ENCODE measurements around the gene HECW1. TPM values are rescaled to one million over a fixed set of nuclear protein-coding genes. Genes with fewer than 3 reads are reported as not detected.

HECW1 gene
- total RNA-seq, 1 experiment from 2014 or later, result 1.8 TPM

DNA sequence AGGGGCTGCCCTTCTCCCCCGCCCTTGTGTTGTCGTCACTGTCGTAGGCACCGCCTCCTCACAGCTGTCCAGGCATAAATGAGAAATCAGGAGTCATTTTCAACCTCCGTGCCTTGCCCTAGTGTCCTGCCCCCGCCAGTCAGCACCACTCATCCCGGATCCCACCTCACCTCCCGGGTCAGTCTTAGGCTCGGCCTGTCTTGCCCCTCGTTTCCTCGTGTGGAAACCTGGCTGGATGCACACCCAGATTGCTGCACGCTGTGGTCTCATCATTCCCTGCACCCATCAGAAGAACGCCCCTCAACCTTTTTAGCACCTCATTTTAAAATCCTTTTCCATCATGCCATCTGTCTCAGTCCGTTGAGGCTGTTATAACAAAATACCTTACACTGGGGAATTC is 213.1 kb downstream of the HECW1 start:
- no peaks in the 10 kb centered on the region for H3K36me3 ChIP-seq (ENCODE audit: control insufficient read depth, insufficient read depth, low read length)
- POLR2A ChIA-PET, result no interaction called here
- Mint-ChIP-seq H3K27me3 (ENCODE audit: insufficient read depth, unreplicated experiment) (no peaks in the 10 kb centered on the region), H3K27ac (ENCODE audit: unreplicated experiment) (no peak overlapping the region), H3K36me3 (ENCODE audit: insufficient read depth, unreplicated experiment) (no peaks in the 10 kb centered on the region), H3K4me3 (ENCODE audit: unreplicated experiment) (no peak overlapping the region), H3K4me1 (ENCODE audit: low read depth, unreplicated experiment) (no peaks in the 10 kb centered on the region), H3K9me3 (ENCODE audit: unreplicated experiment) (no peaks in the 10 kb centered on the region)
- intact Hi-C loops (cut with micrococcal nuclease; ENCODE audit: unreplicated experiment), result no loop called here
- no peak overlapping the region for H3K4me3 ChIP-seq (ENCODE audit: low read depth, low read length)
- no peak for DNase-seq
- CTCF ChIA-PET, result no interaction called here
- TF ChIP-seq, protein P1, sequence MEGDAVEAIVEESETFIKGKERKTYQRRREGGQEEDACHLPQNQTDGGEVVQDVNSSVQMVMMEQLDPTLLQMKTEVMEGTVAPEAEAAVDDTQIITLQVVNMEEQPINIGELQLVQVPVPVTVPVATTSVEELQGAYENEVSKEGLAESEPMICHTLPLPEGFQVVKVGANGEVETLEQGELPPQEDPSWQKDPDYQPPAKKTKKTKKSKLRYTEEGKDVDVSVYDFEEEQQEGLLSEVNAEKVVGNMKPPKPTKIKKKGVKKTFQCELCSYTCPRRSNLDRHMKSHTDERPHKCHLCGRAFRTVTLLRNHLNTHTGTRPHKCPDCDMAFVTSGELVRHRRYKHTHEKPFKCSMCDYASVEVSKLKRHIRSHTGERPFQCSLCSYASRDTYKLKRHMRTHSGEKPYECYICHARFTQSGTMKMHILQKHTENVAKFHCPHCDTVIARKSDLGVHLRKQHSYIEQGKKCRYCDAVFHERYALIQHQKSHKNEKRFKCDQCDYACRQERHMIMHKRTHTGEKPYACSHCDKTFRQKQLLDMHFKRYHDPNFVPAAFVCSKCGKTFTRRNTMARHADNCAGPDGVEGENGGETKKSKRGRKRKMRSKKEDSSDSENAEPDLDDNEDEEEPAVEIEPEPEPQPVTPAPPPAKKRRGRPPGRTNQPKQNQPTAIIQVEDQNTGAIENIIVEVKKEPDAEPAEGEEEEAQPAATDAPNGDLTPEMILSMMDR (IDR thresholded peaks at IDR 0.05; ENCODE audit: insufficient read depth in 1 of 2, low read depth in 1 of 2, low read length in 1 of 2, severe bottlenecking in 1 of 2, unreplicated experiment in 1 of 2), result no peak
- H3K4me1 ChIP-seq, result no peaks in the 10 kb centered on the region
- no TSS peak for BruUV-seq (replicated peaks)
- no peaks in the 10 kb centered on the region for H3K9me3 ChIP-seq
- no peaks in the 10 kb centered on the region for H3K27me3 ChIP-seq (replicated peaks; ENCODE audit: control insufficient read depth, insufficient read depth, low read length)

DNA sequence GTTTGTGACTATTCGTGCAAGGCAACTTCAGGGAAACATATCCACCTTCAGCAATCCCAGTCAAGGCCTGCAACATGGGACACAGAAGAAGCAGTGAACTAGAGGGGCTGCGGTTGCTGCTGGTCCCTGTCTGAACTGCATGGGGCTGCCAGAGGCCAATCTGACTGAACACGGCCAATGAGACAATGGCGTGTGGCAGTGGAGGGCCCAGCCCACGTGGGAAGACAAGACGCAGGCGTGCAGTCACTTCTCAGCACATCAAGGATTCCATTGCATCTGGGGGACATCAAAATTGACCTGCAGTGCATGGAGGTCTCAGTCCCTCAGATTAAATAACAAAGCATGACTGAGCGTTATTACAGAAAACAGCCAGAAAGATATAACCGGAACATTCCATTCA is 215.9 kb downstream of the HECW1 start:
- 0 out of 2 replicates have a peak, but pooled peaks cover 1% of the 10 kb centered on the region for H3K4me1 ChIP-seq
- Mint-ChIP-seq H3K4me1 (ENCODE audit: low read depth, unreplicated experiment) (no peaks in the 10 kb centered on the region), H3K27ac (ENCODE audit: unreplicated experiment) (no peak overlapping the region), H3K36me3 (ENCODE audit: insufficient read depth, unreplicated experiment) (no peaks in the 10 kb centered on the region), H3K27me3 (ENCODE audit: insufficient read depth, unreplicated experiment) (no peaks in the 10 kb centered on the region), H3K4me3 (ENCODE audit: unreplicated experiment) (no peak overlapping the region), H3K9me3 (ENCODE audit: unreplicated experiment) (peaks cover 7% of the 10 kb centered on the region)
- no peaks in the 10 kb centered on the region for H3K27me3 ChIP-seq (replicated peaks; ENCODE audit: control insufficient read depth, insufficient read depth, low read length)
- H3K9me3 ChIP-seq, result no peaks in the 10 kb centered on the region
- ChIA-PET CTCF (no interaction called here), POLR2A (no interaction called here)
- no peaks in the 10 kb centered on the region for H3K36me3 ChIP-seq (ENCODE audit: control insufficient read depth, insufficient read depth, low read length)
- TF ChIP-seq, protein P1 (IDR thresholded peaks at IDR 0.05; ENCODE audit: insufficient read depth in 1 of 2, low read depth in 1 of 2, low read length in 1 of 2, severe bottlenecking in 1 of 2, unreplicated experiment in 1 of 2), result no peak
- no peak overlapping the region for H3K4me3 ChIP-seq (ENCODE audit: low read depth, low read length)
- intact Hi-C loops (cut with micrococcal nuclease; ENCODE audit: unreplicated experiment), result no loop called here
- DNase-seq, result no peak
- BruUV-seq (replicated peaks), result no TSS peak

DNA sequence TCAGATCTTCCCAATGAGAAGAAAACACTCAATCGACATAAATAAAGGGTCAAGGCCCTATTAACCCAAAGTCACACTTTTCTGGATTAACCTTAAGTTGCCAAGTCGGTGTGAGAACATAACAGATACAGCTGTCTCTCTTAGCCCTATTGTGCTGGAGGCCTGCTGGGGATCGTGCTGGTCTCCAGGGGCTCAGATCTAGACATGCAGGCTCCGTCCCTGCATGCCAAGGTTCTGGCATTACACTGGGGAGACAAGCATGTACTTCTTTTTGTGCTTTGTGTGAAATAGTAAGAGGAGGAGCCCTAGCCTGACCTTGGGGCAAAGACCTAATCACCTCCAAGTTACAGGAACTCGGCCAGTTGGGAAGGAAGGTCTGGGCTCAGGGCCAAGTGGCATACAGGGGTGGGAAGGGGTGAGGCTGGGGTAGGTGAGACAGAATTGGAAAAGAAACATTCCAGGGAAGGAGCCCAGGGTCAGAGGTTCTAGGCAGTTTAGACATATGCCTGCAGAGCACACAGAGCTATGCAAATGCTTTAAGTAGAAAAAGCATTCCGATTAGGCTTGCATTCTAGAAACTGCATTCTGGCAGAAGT is 216.4 kb downstream of the HECW1 start:
- H3K4me3 Mint-ChIP-seq (ENCODE audit: unreplicated experiment), result no peak overlapping the region
- H3K36me3 ChIP-seq (ENCODE audit: control insufficient read depth, insufficient read depth, low read length), result no peaks in the 10 kb centered on the region
- no peak overlapping the region for H3K27ac Mint-ChIP-seq (ENCODE audit: unreplicated experiment)
- H3K27me3 Mint-ChIP-seq (ENCODE audit: insufficient read depth, unreplicated experiment), result no peaks in the 10 kb centered on the region
- intact Hi-C loops (cut with micrococcal nuclease; ENCODE audit: unreplicated experiment), result no loop called here
- H3K4me1 ChIP-seq, result 0 out of 2 replicates have a peak, but pooled peaks cover 6% of the 10 kb centered on the region
- H3K4me3 ChIP-seq (ENCODE audit: low read depth, low read length), result no peak overlapping the region
- H3K4me1 Mint-ChIP-seq (ENCODE audit: low read depth, unreplicated experiment), result no peaks in the 10 kb centered on the region
- no peaks in the 10 kb centered on the region for H3K36me3 Mint-ChIP-seq (ENCODE audit: insufficient read depth, unreplicated experiment)
- no peaks in the 10 kb centered on the region for H3K27me3 ChIP-seq (replicated peaks; ENCODE audit: control insufficient read depth, insufficient read depth, low read length)
- H3K9me3 ChIP-seq, result no peaks in the 10 kb centered on the region
- ChIA-PET POLR2A (no interaction called here), CTCF (no interaction called here)
- no peak for DNase-seq
- H3K9me3 Mint-ChIP-seq (ENCODE audit: unreplicated experiment), result peaks cover 7% of the 10 kb centered on the region
- TF ChIP-seq, protein P1 (IDR thresholded peaks at IDR 0.05; ENCODE audit: insufficient read depth in 1 of 2, low read depth in 1 of 2, low read length in 1 of 2, severe bottlenecking in 1 of 2, unreplicated experiment in 1 of 2), result no peak
- BruUV-seq (replicated peaks), result no TSS peak
